H1 (cell line): ENCODE data around the gene TMEM237. TPM values are rescaled to one million over a fixed set of nuclear protein-coding genes. Genes with fewer than 3 reads are reported as not detected.

Source experiments
- CTCF ChIA-PET: fragments of 300-600 bp; sonication (Branson Sonifier 250); formaldehyde crosslinking; loops from one replicate; lab custom pipeline; 2021; ENCODE audit not compliant: partially characterized antibody; lab: Charles Lee
- POLR2A ChIA-PET: fragments of 300-600 bp; sonication (Branson Sonifier 250); formaldehyde crosslinking; loops from one replicate; lab custom pipeline; 2021; ENCODE audit warnings: inconsistent platforms; ENCODE audit not compliant: partially characterized antibody; lab: Charles Lee
- DNase-seq, 2 experiments: peaks; one replicate each; pipeline versions ENCODE4 v3.0.0 to v3.0.0-alpha.2; 2010 to 2022; ENCODE audit warnings: low spot score in 2 of 2, low read depth in 1 of 2, mixed read lengths in 1 of 2
- FAIRE-seq: peaks from 2 replicates; lab custom pipeline; 2011; peaks lifted over from hg19 to GRCh38; lab: Jason Lieb, UNC
- H2AFZ ChIP-seq: 2 replicates; pipeline ENCODE4 v1.8.1; 2012; ENCODE audit warnings: low read length, inconsistent platforms
- H2AK5ac ChIP-seq: 2 replicates; pipeline ENCODE4 v1.6.1; 2013; ENCODE audit warnings: low read depth, low read length
- H2BK120ac ChIP-seq: replicated peaks from 2 replicates; pipeline ENCODE3; 2013; ENCODE audit warnings: low read depth, low read length, inconsistent platforms
- H2BK12ac ChIP-seq: 2 replicates; pipeline ENCODE4 v1.6.1; 2013; ENCODE audit warnings: low read depth, low read length
- H2BK15ac ChIP-seq: 2 replicates; pipeline ENCODE4 v1.6.1; 2013; ENCODE audit warnings: low read length
- H2BK20ac ChIP-seq: 2 replicates; pipeline ENCODE4 v1.6.1; 2013; ENCODE audit warnings: low read length
- H2BK5ac ChIP-seq: 2 replicates; pipeline ENCODE4 v1.6.1; 2013; ENCODE audit warnings: low read depth, low read length
- H3K14ac ChIP-seq: 2 replicates; pipeline ENCODE4 v1.6.1; 2013; ENCODE audit warnings: inconsistent platforms; ENCODE audit not compliant: insufficient read length
- H3K18ac ChIP-seq: 2 replicates; pipeline ENCODE4 v1.6.1; 2013; ENCODE audit warnings: low read length; ENCODE audit errors: extremely low read depth
- H3K23ac ChIP-seq: 2 replicates; pipeline ENCODE4 v1.6.1; 2013; ENCODE audit warnings: inconsistent platforms; ENCODE audit not compliant: insufficient read length
- H3K23me2 ChIP-seq: 2 replicates; pipeline ENCODE4 v1.6.1; 2013; ENCODE audit warnings: low read depth, low read length
- H3K27ac ChIP-seq: 2 replicates; pipeline ENCODE4 v1.6.1; 2011; ENCODE audit warnings: low read depth, low read length, inconsistent platforms
- H3K27me3 ChIP-seq, 4 experiments: replicated peaks in 1 of 4; 1 replicate in 1 of 4; 2 replicates in 3 of 4; pipeline versions ENCODE4 v1.6.1 to v1.8.1; 2011 to 2013; ENCODE audit warnings: low read length in 3 of 4, mild to moderate bottlenecking in 3 of 4, inconsistent platforms in 2 of 4, mixed read lengths in 2 of 4, moderate library complexity in 1 of 4; ENCODE audit not compliant: control insufficient read depth in 3 of 4, insufficient read depth in 3 of 4; ENCODE audit errors: extremely low read depth in 1 of 4
- H3K36me3 ChIP-seq, 4 experiments: 2 replicates each; pipeline versions ENCODE4 v1.6.1 to v1.8.1; 2011 to 2013; ENCODE audit warnings: mild to moderate bottlenecking in 4 of 4, low read length in 3 of 4, moderate library complexity in 2 of 4, control low read depth in 1 of 4, inconsistent platforms in 1 of 4; ENCODE audit not compliant: insufficient read depth in 4 of 4, control insufficient read depth in 2 of 4
- H3K4ac ChIP-seq: replicated peaks from 2 replicates; pipeline ENCODE3; 2013; ENCODE audit warnings: low read length, low read depth, mixed read lengths, inconsistent platforms; ENCODE audit not compliant: insufficient read length
- H3K4me1 ChIP-seq, 4 experiments: replicated peaks in 1 of 4; 1 replicate in 1 of 4; 2 replicates in 3 of 4; pipeline versions ENCODE4 v1.6.1 to v1.8.1; 2011 to 2013; ENCODE audit warnings: low read length in 3 of 4, inconsistent platforms in 2 of 4, mixed read lengths in 1 of 4; ENCODE audit not compliant: insufficient read depth in 4 of 4, control insufficient read depth in 3 of 4
- H3K4me2 ChIP-seq, 2 experiments: 2 replicates each; pipeline versions ENCODE4 v1.6.1 to v1.8.1; 2011 to 2013; ENCODE audit warnings: low read depth in 2 of 2, low read length in 2 of 2, control low read depth in 1 of 2, inconsistent platforms in 1 of 2, mild to moderate bottlenecking in 1 of 2; ENCODE audit not compliant: insufficient read depth in 1 of 2
- H3K4me3 ChIP-seq, 4 experiments: fragments of 200-600, 300-600 bp in 1 of 4; sonication (generic), shearing (Covaris generic), sonication (Bioruptor Twin) in 1 of 4; 2 replicates each; pipeline versions ENCODE4 v1.5.1 to v1.8.1; 2011 to 2016; ENCODE audit warnings: low read length in 4 of 4, low read depth in 3 of 4, control low read depth in 2 of 4, inconsistent platforms in 2 of 4, mild to moderate bottlenecking in 2 of 4, mixed read lengths in 1 of 4, moderate library complexity in 1 of 4; ENCODE audit not compliant: insufficient read depth in 2 of 4; ENCODE audit errors: extremely low read depth in 1 of 4
- H3K56ac ChIP-seq: replicated peaks from 2 replicates; pipeline ENCODE3; 2013; ENCODE audit warnings: low read depth, mild to moderate bottlenecking, mixed read lengths, low read length, inconsistent platforms; ENCODE audit not compliant: insufficient read length
- H3K79me1 ChIP-seq: 2 replicates; pipeline ENCODE4 v1.6.1; 2013; ENCODE audit warnings: low read depth, low read length, control low read depth
- H3K79me2 ChIP-seq, 2 experiments: 2 replicates each; pipeline versions ENCODE4 v1.6.1 to v1.8.1; 2012 to 2013; ENCODE audit warnings: low read length in 2 of 2, mild to moderate bottlenecking in 2 of 2, inconsistent platforms in 1 of 2; ENCODE audit not compliant: insufficient read depth in 2 of 2, control insufficient read depth in 1 of 2
- H3K9ac ChIP-seq, 4 experiments: replicated peaks in 1 of 4; 1 replicate in 1 of 4; 2 replicates in 3 of 4; pipeline versions ENCODE4 v1.6.1 to v1.8.1; 2011 to 2013; ENCODE audit warnings: low read depth in 3 of 4, low read length in 3 of 4, control low read depth in 2 of 4, mild to moderate bottlenecking in 2 of 4, moderate library complexity in 2 of 4, inconsistent platforms in 1 of 4; ENCODE audit errors: extremely low read depth in 1 of 4
- H3K9me3 ChIP-seq, 2 experiments: 2 replicates each; pipeline versions ENCODE4 v1.6.1 to v1.8.1; 2012 to 2013; ENCODE audit warnings: mild to moderate bottlenecking in 2 of 2, moderate library complexity in 2 of 2, control low read depth in 1 of 2, inconsistent platforms in 1 of 2, low read depth in 1 of 2, low read length in 1 of 2, mixed read lengths in 1 of 2; ENCODE audit not compliant: insufficient read depth in 2 of 2
- H4K20me1 ChIP-seq, 2 experiments: replicated peaks in 1 of 2; 2 replicates each; pipeline versions ENCODE3 to v1.8.1; 2011 to 2013; ENCODE audit warnings: inconsistent platforms in 2 of 2, low read length in 2 of 2, mild to moderate bottlenecking in 1 of 2; ENCODE audit not compliant: insufficient read depth in 2 of 2, control insufficient read depth in 1 of 2
- H4K5ac ChIP-seq: 2 replicates; pipeline ENCODE4 v1.6.1; 2013; ENCODE audit warnings: low read length, low read depth, mixed read lengths, inconsistent platforms; ENCODE audit not compliant: insufficient read length
- H4K8ac ChIP-seq: 2 replicates; pipeline ENCODE4 v1.8.0; 2013; ENCODE audit warnings: mild to moderate bottlenecking, moderate library complexity, low read length, inconsistent platforms; ENCODE audit not compliant: insufficient read depth; ENCODE audit errors: extremely low read depth
- H4K91ac ChIP-seq: replicated peaks from 2 replicates; pipeline ENCODE3; 2013; ENCODE audit warnings: low read length, mixed read lengths, inconsistent platforms; ENCODE audit not compliant: insufficient read length
- BRCA1 ChIP-seq: IDR thresholded peaks from 2 replicates; pipeline ENCODE4 v1.6.1; 2012; ENCODE audit warnings: low read depth, low read length, improper control_type of control experiment
- CBX8 ChIP-seq: fragments of 300-800, 300-1000 bp; sonication (generic); IDR thresholded peaks from 2 replicates; pipeline ENCODE4 v1.7.1; 2016; ENCODE audit warnings: low read depth, low read length, borderline replicate concordance
- CHD1 ChIP-seq: IDR thresholded peaks from 2 replicates; pipeline ENCODE4 v1.6.1; 2012; ENCODE audit warnings: low read depth, low read length, improper control_type of control experiment
- CHD2 ChIP-seq: IDR thresholded peaks from 2 replicates; pipeline ENCODE4 v1.6.1; 2012; ENCODE audit warnings: low read length, improper control_type of control experiment
- EGR1 ChIP-seq: IDR thresholded peaks from 2 replicates; pipeline ENCODE4 v1.6.1; 2011; ENCODE audit warnings: low read depth, low read length, borderline replicate concordance
- KDM4A ChIP-seq: IDR thresholded peaks from one replicate; pipeline ENCODE4 v1.7.1; 2012; ENCODE audit warnings: low read depth, mild to moderate bottlenecking, moderate library complexity, low read length, inconsistent platforms; ENCODE audit not compliant: severe bottlenecking
- MAX ChIP-seq: IDR thresholded peaks from 2 replicates; pipeline ENCODE4 v1.6.1; 2012; ENCODE audit warnings: inconsistent platforms
- NRF1 ChIP-seq: IDR thresholded peaks from 2 replicates; pipeline ENCODE4 v1.6.1; 2011; ENCODE audit warnings: mild to moderate bottlenecking, low read depth, low read length, improper control_type of control experiment
- PHF8 ChIP-seq: fragments of 200-600 bp; sonication (generic); conservative IDR thresholded peaks from 2 replicates; pipeline ENCODE4 v1.7.1; 2012; ENCODE audit warnings: low read depth, mild to moderate bottlenecking, inconsistent platforms, low read length, moderate library complexity
- SIN3A ChIP-seq, 2 experiments: IDR thresholded peaks in 1 of 2; conservative IDR thresholded peaks in 1 of 2; 2 replicates each; pipeline ENCODE4 v1.6.1; 2011 to 2012; ENCODE audit warnings: low read length in 2 of 2, improper control_type of control experiment in 1 of 2, low read depth in 1 of 2, mild to moderate bottlenecking in 1 of 2
- SRF ChIP-seq: IDR thresholded peaks from 2 replicates; pipeline ENCODE4 v1.6.1; 2011; ENCODE audit warnings: mild to moderate bottlenecking, low read depth, low read length, moderate library complexity
- SUZ12 ChIP-seq: fragments of 200-600 bp; sonication (generic); IDR thresholded peaks from 2 replicates; pipeline ENCODE4 v1.6.1; 2012; ENCODE audit warnings: mild to moderate bottlenecking, inconsistent platforms, low read length, moderate library complexity, mixed read lengths
- TAF1 ChIP-seq: IDR thresholded peaks from 2 replicates; pipeline ENCODE4 v1.6.1; 2011; ENCODE audit warnings: mild to moderate bottlenecking, low read depth, low read length
- TEAD4 ChIP-seq: IDR thresholded peaks from 2 replicates; pipeline ENCODE4 v1.6.1; 2012; ENCODE audit warnings: low read depth, low read length, inconsistent platforms, mixed read lengths
- YY1 ChIP-seq: IDR thresholded peaks from 2 replicates; pipeline ENCODE4 v1.6.1; 2011; ENCODE audit warnings: low read depth, mild to moderate bottlenecking, low read length
- WGBS, 2 experiments: shearing (Covaris generic) in 1 of 2; methylation state at CpG; one replicate each; pipeline versions ENCODE4 v1.1.6 to v1.1.7; 2013 to 2015; ENCODE audit warnings: low lambda C conversion rate in 2 of 2, mixed read lengths in 2 of 2, inconsistent platforms in 1 of 2, low coverage in 1 of 2, missing lambda C conversion rate in 1 of 2; ENCODE audit not compliant: insufficient replicate concordance in 2 of 2, insufficient coverage in 1 of 2, insufficient read length in 1 of 2; ENCODE audit errors: extremely low coverage in 1 of 2, missing lambda C conversion rate in 1 of 2; 5-methylcytosine and 5-hydroxymethylcytosine counted together
- polyA plus RNA-seq, 7 experiments: library from polyadenylated mRNA; depleted of rRNA in 3 of 7; stranded (reverse) in 5 of 7; unstranded in 2 of 7; fragments of >200 nt in 5 of 7; fragments of 200-250 nt in 2 of 7; gene quantifications; 1 replicate in 5 of 7; 2 replicates in 1 of 7; 4 replicates in 1 of 7; pipeline versions ENCODE4 v1.2.1 to v1.2.3, GENCODE V29; 2011 to 2013; ENCODE audit warnings: missing spikeins in 2 of 7, mixed read lengths in 2 of 7
- total RNA-seq: library from RNA; stranded (reverse); fragmentation: NEBNext Ultra II Directional; extraction: Animal tissue kit (Norgen Biotek cat#: 25700); gene quantifications from 2 replicates; pipeline ENCODE4 v1.2.1, GENCODE V29; 2021

TMEM237 gene
- total and polyA plus RNA-seq, 2 of the 8 experiments (the other 6 are each of a cell fraction or from before 2014, with no cell fraction given), result 26.1 to 41.0 TPM

GRCh38 chr2:201639205-201639604 lies 4.1 kb downstream of the TMEM237 start:
- POLR2A ChIA-PET, result interaction anchor here (2.4 kb wide), 1 partner anchor 8 kb away, joined by 6 read pairs; no protein-coding TSS in a partner anchor
- H3K79me2 ChIP-seq, result peaks cover 0 to 28% of the 10 kb centered on the region in 2 experiments; a peak in 2 of 4 replicates
- DNase-seq (no peak), FAIRE-seq (no peak)
- CTCF ChIA-PET, result no interaction called here
- no peak overlapping the region for H2BK120ac ChIP-seq
- H4K8ac ChIP-seq, result no peak overlapping the region
- H3K14ac ChIP-seq, result no peak overlapping the region
- H3K36me3 ChIP-seq, result peaks cover 2 to 39% (median 28%) of the 10 kb centered on the region in 4 experiments; a peak in 7 of 8 replicates
- no peak overlapping the region for H2BK5ac ChIP-seq
- H2AFZ ChIP-seq, result no peak overlapping the region
- no peak overlapping the region for H3K4me2 ChIP-seq
- no peak overlapping the region for H2BK20ac ChIP-seq
- TF ChIP-seq TEAD4, result no peak
- no peak for TF ChIP-seq YY1
- no peak for TF ChIP-seq KDM4A
- TF ChIP-seq CBX8, result no peak
- no peak for TF ChIP-seq CHD1
- no peak for TF ChIP-seq BRCA1
- no peak for TF ChIP-seq SIN3A (conservative IDR thresholded peaks at IDR 0.05 in 1 of 2, IDR thresholded peaks at IDR 0.05 in 1 of 2; ENCODE audit: low read depth in 1 of 2, low read length in 2 of 2)
- no peak for TF ChIP-seq SUZ12
- no peak for TF ChIP-seq SRF
- TF ChIP-seq NRF1, result no peak
- TF ChIP-seq MAX, result no peak
- no peak for TF ChIP-seq EGR1
- TF ChIP-seq TAF1, result no peak
- no peak for TF ChIP-seq CHD2
- no peak for TF ChIP-seq PHF8
- H3K27ac ChIP-seq, result no peak overlapping the region
- H3K9me3 ChIP-seq, result no peaks in the 10 kb centered on the region
- peaks cover 0 to 5% (median 0%) of the 10 kb centered on the region in 4 experiments; a peak in 1 of 7 replicates for H3K4me1 ChIP-seq
- no peak overlapping the region for H2BK15ac ChIP-seq
- no peaks in the 10 kb centered on the region for H3K79me1 ChIP-seq
- H3K27me3 ChIP-seq, result no peaks in the 10 kb centered on the region
- H3K4me3 ChIP-seq, result no peak overlapping the region
- H4K20me1 ChIP-seq, result no peaks in the 10 kb centered on the region
- no peaks in the 10 kb centered on the region; the same call in 1 of the 2 replicates for H3K23me2 ChIP-seq
- H3K4ac ChIP-seq, result no peak overlapping the region
- H3K9ac ChIP-seq, result no peak overlapping the region
- 90% methylated on average over 3 of the region's 3 CpGs; no CpG with 5 or more reads in 1 of the 2 experiments for WGBS, 2 experiments
- H2BK12ac ChIP-seq, result no peak overlapping the region
- H4K91ac ChIP-seq, result no peak overlapping the region
- H3K56ac ChIP-seq, result no peak overlapping the region
- no peak overlapping the region for H3K23ac ChIP-seq
- H3K18ac ChIP-seq, result no peak overlapping the region
- no peak overlapping the region for H4K5ac ChIP-seq
- H2AK5ac ChIP-seq, result no peak overlapping the region
